NCI-H748 treated with DMSO at 0.1 percent for 48 hours (cell line): ENCODE results near the gene ATG12.
"Not testable (repeated sequence)": the region's sequence is repeated elsewhere in the genome, so short reads cannot be mapped to it uniquely, and the experiment has no call there.

Source experiments
- DNase-seq: peaks from one replicate; lab custom pipeline; 2025; lab: John Stamatoyannopoulos, UW

Gene ATG12

DNA sequence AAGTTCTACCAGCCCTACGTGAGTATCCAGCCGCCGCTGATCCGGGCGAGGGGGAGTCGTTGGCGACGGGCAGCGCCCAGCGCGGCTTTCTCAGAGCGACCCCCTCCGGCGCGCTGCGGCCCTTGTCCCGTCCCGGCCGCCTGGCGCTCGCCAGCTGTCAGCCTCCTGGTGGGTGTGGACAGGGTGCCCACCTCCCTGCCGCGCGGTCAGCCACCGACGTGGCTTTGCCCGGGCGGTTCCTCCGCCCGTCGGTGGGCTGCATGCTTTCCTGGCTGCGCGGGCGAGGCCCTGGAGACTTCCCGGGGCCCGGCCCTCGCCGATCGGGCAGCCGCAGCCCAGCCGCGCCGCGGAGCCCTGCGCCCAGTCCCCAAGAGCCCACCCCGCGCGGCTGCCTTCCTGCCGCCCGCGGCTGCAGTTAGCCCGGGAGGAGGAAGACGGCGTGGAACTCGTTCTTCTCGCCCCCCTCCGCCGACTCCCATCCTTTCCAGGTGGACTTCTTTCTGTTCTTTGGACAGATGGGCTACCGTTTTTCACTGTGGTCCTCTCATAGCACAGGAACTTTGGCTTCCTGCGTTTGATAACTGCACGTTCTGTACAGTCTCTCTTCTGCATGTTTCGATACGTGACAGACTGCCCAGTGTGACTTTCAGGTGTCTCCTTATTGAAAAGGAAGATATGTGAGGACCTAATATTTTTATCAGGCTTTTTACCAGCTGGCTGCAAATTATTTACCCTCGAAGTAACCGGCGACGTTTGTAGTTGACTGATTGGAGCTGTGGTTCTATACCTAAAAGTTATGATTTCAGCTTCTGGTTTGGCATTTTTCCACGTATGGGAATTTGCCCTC is 947 bp upstream of the ATG12 start:
- peak; percentile 52 for DNase-seq

DNA sequence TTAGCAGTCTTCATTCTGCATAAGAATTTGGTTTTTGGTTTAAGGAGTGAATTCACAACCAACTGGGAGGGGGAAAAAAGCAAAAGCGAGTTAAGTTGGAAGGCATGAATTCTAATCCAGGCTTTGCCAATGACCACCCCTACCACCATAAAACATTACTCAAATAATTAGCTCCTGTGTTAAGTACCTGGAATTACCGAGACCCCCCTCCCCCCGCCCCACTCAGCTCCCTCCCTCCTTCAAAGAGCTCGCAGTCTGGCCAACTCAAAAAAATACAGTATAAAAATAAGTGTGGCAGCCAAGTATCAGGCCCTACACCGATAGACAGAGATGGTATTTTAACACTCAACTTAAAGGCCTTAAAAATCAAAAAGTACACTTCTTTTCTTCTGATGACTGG is 492 bp downstream of the ATG12 start:
- DNase-seq = no peak

DNA sequence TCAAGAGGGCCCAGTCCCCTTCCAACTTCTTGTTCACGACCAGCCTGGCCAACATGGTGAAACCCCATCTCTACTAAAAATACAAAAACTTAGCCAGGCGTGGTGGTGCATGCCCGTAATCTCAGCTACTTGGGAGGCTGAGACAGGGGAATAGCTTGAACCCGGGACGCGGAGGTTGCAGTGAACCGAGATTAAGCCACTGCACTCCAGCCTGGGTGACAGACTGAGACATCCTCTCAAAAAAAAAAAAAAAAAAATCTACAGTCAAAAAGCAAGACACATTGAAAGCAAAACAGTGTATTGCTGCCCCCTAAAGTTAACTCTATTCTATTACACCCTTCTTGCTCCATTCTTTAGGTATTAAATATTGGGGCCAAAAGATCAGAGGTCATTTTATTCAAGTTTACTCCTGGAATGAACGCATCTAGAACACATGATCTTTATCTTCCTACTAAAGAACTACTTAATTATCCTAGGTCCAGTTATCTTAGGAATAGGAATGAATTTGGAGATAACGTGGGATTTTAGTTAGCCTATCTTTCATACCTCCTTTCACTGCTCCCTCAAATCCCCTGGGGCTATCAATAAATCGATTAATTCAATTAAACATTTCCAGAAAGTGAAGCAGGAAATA is 2.4 kb downstream of the ATG12 start:
- peak; percentile 45 for DNase-seq

DNA sequence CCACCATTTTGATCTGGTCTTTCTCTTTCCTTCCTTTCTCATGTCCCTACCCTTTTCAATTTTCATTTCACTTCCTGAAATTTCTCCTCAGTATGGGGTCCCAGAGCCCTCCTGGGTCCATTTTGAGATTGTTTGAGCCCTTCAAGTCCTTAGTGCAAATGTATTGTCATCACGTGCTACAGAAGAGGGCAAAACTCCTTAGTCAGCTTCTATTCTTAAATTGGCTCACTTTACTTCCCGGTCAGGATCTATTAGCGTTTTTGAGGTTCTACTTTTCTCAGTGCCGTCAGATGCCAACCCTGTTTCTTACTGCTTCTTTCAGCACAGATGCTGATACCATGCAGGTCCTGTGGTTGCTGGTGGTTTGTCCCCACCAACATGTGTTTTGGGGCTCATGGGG is 5.9 kb downstream of the ATG12 start:
- no peak for DNase-seq

DNA sequence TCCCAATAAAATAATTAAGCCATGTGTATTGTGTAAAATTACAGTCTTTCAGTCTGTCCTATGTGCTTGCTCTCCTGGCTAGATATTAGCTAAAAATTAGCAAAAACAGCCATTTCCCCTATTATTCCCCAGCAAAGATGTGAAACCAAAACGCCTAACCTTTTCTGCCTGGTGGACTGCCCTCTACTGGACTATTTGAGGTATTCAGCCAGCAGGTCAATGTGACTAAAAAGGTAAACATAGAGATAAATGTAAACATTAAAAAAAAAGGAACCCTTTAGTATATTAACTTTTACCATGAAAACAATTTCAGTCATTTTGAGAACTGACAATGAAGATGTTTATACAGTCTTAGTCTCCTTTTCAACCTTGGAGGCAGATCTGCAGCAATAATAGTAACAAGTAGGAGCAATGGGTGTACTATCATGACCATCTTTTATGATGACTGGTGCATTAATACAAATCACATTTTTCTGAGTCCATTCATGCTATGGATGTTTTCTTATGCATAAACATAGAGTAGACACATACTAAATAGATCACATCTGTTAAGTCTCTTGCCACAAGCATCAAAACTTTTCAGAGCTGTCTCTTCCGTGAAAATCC is 10.1 kb downstream of the ATG12 start:
- peak; percentile 25 for DNase-seq

DNA sequence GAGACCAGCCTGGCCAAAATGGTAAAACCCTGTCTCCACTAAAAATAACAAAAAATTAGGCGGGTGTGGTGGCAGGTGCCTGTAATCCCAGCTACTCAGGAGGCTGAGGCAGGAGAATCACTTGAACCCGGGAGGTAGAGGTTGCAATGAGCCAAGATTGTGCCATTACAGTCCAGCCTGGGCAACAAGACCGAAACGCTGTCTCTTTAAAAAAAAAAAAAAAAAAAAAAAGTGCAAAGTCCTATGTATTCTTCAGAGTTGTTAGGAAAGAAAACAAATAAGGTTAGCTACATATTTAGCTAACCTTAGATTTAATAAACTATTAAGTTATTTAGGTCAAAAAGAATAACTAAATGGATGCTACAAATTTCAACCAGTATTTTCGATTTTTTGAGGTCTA is 11.5 kb downstream of the ATG12 start:
- no peak for DNase-seq

DNA sequence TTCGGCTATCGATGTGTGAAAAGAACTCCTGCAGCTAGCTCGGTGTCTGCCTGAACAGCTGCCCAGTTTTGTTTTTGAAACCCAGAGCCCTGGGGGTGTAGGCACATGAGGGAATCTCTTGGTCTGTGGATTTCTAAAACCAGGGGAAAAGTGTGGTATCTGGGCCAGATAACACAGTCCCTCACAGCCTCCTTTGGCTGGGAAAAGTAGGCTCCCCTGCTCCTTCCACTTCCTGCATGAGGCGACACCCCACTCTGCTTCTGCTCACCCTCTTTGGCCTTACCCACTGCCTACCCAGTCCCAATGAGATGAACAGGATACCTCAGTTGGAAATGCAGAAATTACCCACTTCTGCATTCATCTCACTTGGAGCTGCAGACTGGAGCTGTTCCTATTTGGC is 15.4 kb downstream of the ATG12 start:
- no peak for DNase-seq

DNA sequence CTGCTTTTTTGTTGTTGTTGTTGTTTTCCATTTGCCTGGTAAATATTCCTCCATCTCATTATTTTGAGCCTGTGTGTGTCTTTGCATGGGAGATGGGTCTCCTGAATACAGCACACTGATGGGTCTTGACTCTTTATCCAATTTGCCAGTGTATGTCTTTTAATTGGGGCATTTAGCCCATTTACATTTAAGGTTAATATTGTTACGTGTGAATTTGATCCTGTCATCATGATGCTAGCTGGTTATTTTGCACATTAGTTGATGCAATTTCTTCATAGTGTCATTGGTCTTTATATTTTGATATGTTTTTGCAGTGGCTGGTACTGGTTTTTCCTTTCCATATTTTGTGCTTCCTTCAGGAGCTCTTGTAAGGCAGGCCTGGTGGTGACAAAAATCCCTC is 16.4 kb downstream of the ATG12 start:
- not testable (repeated sequence) for DNase-seq

DNA sequence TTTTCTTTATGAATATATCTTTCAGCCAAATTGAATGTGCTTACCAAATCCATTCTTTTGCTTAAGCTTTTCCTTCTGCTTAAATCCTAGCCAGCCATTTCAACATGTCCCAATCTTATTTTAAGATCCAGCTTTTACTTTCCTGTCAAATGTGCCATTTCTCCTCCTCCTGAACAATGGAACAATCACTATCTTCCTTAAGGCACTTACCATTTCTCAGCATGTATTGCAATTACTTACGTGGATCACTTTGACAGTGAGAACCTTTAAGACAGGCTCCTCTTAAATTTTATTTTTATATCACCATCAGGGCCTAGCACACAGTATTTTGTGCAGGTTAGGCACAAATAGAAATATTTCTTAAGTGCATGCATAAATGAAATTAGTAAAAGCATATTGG is 20.5 kb downstream of the ATG12 start:
- no peak for DNase-seq

DNA sequence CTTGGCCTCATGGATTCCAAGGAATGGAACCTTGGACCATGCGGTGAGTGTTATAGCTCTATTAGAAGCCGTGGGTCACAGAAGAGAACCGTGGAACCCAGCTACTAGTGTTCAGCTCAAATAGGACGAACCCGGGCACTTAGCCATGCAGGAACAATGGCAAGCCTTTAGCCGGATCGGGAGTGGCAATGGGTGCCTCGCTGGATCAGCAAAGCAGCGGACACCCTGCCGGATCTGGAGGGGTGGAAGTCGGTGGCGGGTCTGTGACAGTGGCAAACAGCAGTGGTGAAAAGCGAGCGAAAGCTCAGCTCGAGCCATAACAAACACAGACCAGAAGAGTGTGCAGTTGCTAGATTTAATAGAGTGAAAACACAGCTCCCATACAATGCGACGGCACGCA is 22.5 kb downstream of the ATG12 start:
- no peak for DNase-seq

DNA sequence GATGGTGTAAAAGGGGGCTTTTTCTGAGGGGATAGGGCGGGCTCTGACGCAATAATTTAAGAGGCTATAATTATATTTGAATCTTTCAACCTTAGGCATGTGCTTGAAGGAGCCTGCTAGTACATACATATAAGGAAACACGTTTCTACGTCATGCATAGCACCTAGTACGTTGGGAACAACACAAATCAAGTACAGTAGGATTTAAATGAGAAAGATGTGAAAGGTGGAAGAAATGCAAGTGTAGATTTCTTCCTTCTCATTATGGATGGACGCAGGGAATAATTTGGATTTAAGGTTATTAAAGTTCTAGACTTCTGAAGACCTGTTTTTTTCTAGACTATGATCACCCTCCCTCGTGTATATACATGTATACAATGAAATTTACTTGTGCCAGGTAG is 24.0 kb downstream of the ATG12 start:
- DNase-seq = no peak

DNA sequence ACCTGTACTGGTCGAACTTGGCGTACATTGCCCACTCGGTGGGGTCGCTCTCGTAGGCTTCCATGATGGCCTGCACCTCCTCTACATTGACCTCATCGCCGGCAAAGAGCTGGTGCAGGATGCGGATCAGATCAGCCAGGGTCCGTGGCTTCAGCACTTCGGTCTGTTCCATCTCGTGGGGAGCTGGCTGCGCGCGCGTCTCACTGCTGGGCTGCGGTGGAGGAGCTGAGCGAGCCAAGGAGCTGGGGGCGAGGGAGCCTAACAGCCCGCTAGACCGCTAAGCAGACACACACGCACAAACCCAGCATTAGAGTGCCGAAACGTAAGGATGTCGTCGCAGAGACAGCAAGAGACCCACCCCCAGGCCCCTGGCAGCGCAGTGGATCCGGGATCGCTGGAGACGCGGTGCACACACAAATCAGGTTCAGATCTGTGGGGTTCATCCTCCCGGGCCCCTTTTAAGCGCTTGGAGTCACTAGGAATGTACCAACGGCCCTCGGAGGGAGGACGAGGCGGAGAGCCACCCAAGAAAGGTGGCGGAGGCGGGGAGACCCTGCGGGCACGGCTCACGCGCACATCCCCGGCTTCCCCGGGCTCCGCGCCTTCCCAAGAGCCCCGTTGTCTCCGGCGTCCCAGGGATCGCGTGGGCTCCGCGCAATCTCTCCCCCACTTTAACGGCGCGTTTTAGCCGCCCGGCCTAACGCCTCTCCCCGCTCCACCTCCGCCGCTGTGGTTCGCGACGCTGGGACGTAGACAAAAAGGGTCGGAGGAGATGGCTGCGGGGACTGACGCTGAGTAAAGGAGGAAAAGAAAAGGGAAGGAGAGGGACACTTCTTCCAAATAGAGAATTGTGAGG is 24.9 kb downstream of the ATG12 start, which contains the start of gene CDO1:
Gene CDO1, minus strand, starts transcription at position 434 of the 856 bp plus-strand sequence. Its CDS starts 262 bp downstream, at position 172.
- DNase-seq = no peak

DNA sequence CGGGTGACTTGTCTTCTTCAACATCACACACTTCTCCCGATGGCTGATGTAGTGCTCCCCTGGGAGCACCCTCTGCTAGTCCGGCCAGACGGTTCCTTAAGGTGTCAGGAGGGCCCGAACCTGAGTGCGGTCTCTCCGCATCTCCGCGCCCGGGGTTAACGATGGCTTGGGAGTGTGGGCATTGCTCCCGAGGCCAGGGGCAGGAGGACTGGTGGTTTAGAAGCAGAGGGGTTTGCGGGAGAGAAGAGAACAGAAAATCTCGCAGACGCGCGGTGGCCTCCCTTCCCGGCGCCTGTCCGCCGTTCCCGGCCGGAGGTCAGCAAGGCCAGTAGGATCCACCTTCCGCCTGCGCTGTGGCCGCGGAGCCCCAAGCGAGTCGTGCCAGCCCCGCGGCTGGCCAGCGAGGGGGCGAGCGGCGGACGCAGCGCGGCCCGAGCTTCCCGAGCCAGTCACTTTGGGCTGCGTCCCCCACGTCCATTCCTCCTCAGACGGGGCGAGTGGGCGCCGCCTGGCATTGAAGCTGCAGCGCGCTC is 25.6 kb downstream of the ATG12 start:
- no peak for DNase-seq

DNA sequence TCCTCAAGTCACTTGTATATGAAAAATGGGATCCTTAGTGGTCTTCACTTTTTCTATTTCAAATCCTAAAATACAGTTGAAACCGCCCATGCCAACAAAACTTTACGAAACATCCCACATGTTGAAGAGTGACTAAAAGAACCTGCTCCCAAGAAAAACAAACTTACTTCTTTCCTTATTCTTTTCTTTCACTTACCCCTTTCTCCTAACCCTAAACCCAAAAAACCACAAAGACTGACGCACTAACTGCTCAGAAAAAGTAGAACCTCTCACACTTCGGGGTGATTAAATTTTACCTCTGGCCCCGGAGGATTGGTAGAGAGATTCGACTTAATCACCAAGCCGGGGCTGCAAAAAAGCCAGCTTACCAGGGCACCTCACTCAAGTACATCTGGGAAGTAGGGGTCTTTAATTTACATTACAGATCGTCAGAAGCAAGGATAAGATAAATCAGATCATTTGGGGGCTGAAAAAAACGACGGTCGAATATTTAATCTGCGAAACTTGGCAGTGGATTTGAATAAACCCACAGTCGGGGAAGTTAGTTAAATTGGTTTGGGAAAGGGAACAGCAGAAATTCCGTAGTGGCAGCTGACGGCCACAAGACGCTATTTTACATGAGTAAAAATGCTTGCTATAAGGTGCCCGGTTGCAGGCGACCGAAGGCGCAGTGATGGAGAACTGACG is 26.2 kb downstream of the ATG12 start:
- DNase-seq = no peak

DNA sequence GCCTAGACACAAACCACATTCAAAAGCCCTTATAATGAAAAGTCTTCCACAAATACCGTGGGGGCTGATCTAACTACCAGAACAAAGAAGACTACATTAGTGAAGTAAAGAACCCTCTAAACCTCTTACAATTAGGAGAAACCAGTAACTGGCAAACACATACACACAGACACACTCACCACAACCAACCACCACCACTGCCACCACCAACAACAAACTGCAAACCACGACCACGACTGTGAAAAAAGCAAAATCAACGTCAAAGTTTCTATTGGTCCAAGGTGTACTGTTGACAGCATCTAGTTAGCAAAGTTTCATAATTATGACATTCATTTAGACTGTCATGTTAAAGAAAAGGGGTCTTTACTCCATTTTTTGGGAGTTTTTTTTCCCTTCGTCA is 27.6 kb downstream of the ATG12 start:
- no peak for DNase-seq

DNA sequence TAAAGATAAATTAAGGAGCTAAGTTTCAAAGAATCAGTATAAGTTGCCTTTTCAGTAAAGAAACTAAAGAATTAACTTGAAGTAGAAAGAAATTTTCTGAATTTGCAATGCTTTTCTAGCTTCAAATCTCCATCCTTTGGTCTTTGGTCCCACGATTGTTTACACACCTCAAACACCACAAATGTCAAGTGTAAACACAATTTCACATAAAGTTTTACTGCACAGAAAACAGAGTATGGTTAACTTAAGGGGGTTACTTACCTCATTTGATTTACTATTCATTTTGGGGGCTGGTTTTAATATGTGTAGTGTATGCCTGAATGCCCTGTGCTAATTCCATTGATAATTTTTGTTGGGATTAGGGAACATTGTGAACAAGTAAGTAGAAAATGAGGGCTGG is 29.0 kb downstream of the ATG12 start:
- DNase-seq = no peak

DNA sequence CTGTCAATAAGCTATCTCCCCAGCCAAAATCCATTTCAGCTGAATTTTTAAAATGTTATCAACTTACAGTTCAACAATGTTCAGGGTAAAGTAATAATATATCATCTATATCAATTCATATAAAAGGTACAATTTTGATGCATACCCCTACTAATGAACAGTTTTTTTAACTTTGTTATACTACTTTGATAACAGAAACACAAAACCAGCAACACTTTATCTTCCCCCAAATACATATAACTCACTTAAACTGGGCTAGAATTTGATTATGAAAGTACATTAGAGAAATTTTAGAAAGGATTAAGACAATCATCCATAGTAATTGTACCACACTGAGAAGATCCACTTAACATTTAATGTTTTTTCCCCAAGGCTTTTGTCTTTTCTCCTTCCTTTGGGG is 30.0 kb downstream of the ATG12 start:
- no peak for DNase-seq

DNA sequence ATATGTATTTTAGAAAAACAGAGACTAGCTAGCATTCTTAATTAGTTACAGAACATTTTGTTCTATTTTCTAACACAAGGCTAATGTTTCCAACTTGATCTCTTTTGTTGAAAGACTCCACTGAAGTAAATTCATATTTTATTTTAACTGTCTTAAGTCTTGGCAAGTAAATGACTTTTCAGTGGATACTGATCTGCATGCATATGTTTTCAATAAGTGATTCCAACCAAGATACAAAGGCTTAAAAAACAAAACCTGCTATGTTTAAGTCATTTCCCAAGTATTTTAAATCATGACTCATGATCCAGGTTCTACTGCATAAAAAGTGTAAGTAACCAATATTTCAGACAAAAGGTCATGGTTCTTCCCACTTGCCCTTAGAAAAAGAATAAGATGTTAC is 30.6 kb downstream of the ATG12 start:
- DNase-seq = no peak

DNA sequence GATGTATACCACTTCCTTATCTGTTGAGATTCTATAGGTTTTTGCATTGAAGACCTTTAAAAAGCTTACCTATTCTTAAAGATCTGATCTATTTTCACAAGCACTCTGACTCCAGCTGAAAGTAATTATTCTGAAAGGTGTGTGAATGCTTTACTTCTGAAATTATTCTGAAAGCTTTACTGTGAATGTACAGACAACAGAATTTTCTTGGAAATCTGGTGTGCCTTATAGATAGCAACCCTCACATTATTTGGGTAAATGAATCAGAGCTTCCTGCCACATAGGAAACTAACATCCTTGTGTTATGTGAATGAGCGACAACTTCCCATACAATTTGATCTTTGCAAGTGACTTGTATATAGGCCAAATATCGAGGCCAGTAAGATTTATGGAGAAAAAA is 31.4 kb downstream of the ATG12 start:
- no peak for DNase-seq

DNA sequence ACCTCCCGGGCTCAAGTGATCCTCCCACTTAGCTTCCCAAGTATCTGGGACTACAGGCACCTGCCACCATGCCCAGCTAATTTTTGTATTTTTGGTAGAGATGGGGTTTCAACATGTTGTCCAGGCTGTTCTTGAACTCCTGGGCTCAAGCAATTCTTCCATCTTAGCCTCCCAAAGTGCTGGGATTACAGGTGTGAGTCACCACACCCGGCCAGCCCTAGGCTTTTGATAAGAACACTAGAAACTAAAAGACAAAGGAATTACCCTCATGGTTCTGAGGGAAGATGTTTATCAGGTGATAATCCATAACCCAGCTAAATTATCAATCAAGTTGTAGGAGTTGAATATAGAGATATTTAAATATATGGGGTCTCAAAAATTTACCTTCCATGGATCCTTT is 33.3 kb downstream of the ATG12 start:
- DNase-seq = not testable (repeated sequence)

DNA sequence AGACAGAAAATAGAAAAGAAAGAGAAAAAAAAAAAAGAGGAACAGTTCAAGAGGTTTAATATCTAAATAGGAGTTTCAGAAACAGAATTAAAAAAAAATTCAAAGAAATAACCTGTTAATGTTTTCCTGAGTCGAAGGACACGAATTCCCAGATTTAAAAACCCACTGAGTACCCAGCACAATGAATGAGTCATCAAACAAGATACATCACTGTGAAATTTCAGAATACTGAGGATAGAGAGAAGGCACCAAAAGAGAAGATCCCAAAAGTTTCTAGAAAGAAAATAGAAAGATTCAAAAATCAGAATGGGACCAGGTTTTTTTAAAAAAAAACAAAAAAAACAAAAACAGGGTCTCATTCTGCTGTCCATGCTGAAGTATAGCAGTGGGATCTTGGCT is 33.7 kb downstream of the ATG12 start:
- DNase-seq = no peak
